Naive thymus-derived CD4-positive, alpha-beta T cell (primary cell): ENCODE measurements around the gene PRKACA. TPM values are rescaled to one million over a fixed set of nuclear protein-coding genes. Genes with fewer than 3 reads are reported as not detected.
A peak's percentile ranks its signal among the peaks of the same experiment; 100 is the strongest.

ENCODE experiments used
- ATAC-seq: fragments of 150-1000 bp; cut with Tn5 transposase; 2 replicates; pipeline ENCODE4 v1.10.0; 2021; ENCODE audit warnings: mild to moderate bottlenecking, moderate library complexity
- CTCF ChIA-PET: fragments of 350-600 bp; sonication (Branson Sonifier 250); formaldehyde crosslinking; loops from one replicate; lab custom pipeline; 2021; ENCODE audit warnings: antibody characterized with exemption; lab: Charles Lee
- POLR2A ChIA-PET: fragments of 350-600 bp; sonication (Branson Sonifier 250); formaldehyde crosslinking; loops from one replicate; lab custom pipeline; 2021; ENCODE audit warnings: antibody characterized with exemption, inconsistent platforms; lab: Charles Lee
- DNase-seq, 9 donors: peaks; one replicate each; pipeline versions ENCODE4 v3.0.0 to v3.0.0-alpha.2; 2020 to 2022; ENCODE audit warnings: mixed read lengths in 1 of 9
- H3K27ac ChIP-seq: one replicate; pipeline ENCODE4 v1.7.0; 2013; ENCODE audit warnings: mild to moderate bottlenecking, low read depth, low read length, moderate library complexity
- H3K27me3 ChIP-seq, 2 donors: one replicate each; pipeline ENCODE4 v1.7.0; 2013; ENCODE audit warnings: low read length in 2 of 2, mild to moderate bottlenecking in 2 of 2, moderate library complexity in 2 of 2; ENCODE audit not compliant: control insufficient read depth in 2 of 2, insufficient read depth in 2 of 2
- H3K36me3 ChIP-seq, 3 experiments: 1 replicate in 2 of 3; 2 replicates in 1 of 3; pipeline ENCODE4 v1.7.0; 2013; ENCODE audit warnings: low read length in 3 of 3, mild to moderate bottlenecking in 3 of 3, moderate library complexity in 1 of 3; ENCODE audit not compliant: insufficient read depth in 3 of 3, control insufficient read depth in 2 of 3
- H3K4me1 ChIP-seq, 2 donors: one replicate each; pipeline ENCODE4 v1.7.0; 2013; ENCODE audit warnings: low read length in 2 of 2, mild to moderate bottlenecking in 2 of 2, moderate library complexity in 1 of 2; ENCODE audit not compliant: control insufficient read depth in 2 of 2, insufficient read depth in 2 of 2
- H3K4me3 ChIP-seq: 2 replicates; pipeline ENCODE4 v1.7.0; 2013; ENCODE audit warnings: mild to moderate bottlenecking, low read length
- H3K9me3 ChIP-seq, 3 experiments: 1 replicate in 2 of 3; 2 replicates in 1 of 3; pipeline ENCODE4 v1.7.0; 2013; ENCODE audit warnings: low read length in 3 of 3; ENCODE audit not compliant: control insufficient read depth in 2 of 3
- H3K27ac Mint-ChIP-seq, 9 donors: one replicate each; pipeline ENCODE4 v1.8.0; 2020 to 2022; ENCODE audit warnings: mixed read lengths in 9 of 9, mild to moderate bottlenecking in 8 of 9, moderate library complexity in 5 of 9, inconsistent platforms in 2 of 9
- H3K27me3 Mint-ChIP-seq, 5 donors: one replicate each; pipeline ENCODE4 v1.8.0; 2021 to 2022; ENCODE audit warnings: mixed read lengths in 5 of 5, mild to moderate bottlenecking in 1 of 5
- H3K36me3 Mint-ChIP-seq, 5 donors: one replicate each; pipeline ENCODE4 v1.8.0; 2020 to 2022; ENCODE audit warnings: mixed read lengths in 5 of 5, mild to moderate bottlenecking in 3 of 5, inconsistent platforms in 1 of 5
- H3K4me1 Mint-ChIP-seq, 7 donors: one replicate each; pipeline ENCODE4 v1.8.0; 2020 to 2022; ENCODE audit warnings: mixed read lengths in 7 of 7, mild to moderate bottlenecking in 3 of 7, inconsistent platforms in 1 of 7
- H3K4me3 Mint-ChIP-seq, 10 donors: one replicate each; pipeline ENCODE4 v1.8.0; 2020 to 2022; ENCODE audit warnings: mild to moderate bottlenecking in 10 of 10, mixed read lengths in 10 of 10, moderate library complexity in 6 of 10, inconsistent platforms in 2 of 10
- H3K9me3 Mint-ChIP-seq, 11 donors: one replicate each; pipeline ENCODE4 v1.8.0; 2020 to 2022; ENCODE audit warnings: mixed read lengths in 11 of 11, mild to moderate bottlenecking in 4 of 11, inconsistent platforms in 1 of 11, moderate library complexity in 1 of 11
- intact Hi-C, 2 donors: fragments of 100-400 bp; cut with micrococcal nuclease; formaldehyde crosslinking; loops; one replicate each; pipeline ENCODE4 v1.15.1; 2023
- polyA plus RNA-seq, 2 donors: library from polyadenylated mRNA; unstranded; fragments of 300-500 nt; fragmentation: Illumina TruSeq; gene quantifications; one replicate each; pipeline ENCODE4 v1.2.3, GENCODE V29; 2021
- total RNA-seq, 6 experiments: library from RNA in 5 of 6; stranded (reverse) in 5 of 6; gene quantifications; 1 replicate in 5 of 6; 2 replicates in 1 of 6; pipeline ENCODE4 v1.2.3 and lab custom pipeline; 2021 to 2026

PRKACA gene
- total and polyA plus RNA-seq, 7 experiments from 2014 or later, result 1.9 to 101 (median 48.4) TPM

DNA sequence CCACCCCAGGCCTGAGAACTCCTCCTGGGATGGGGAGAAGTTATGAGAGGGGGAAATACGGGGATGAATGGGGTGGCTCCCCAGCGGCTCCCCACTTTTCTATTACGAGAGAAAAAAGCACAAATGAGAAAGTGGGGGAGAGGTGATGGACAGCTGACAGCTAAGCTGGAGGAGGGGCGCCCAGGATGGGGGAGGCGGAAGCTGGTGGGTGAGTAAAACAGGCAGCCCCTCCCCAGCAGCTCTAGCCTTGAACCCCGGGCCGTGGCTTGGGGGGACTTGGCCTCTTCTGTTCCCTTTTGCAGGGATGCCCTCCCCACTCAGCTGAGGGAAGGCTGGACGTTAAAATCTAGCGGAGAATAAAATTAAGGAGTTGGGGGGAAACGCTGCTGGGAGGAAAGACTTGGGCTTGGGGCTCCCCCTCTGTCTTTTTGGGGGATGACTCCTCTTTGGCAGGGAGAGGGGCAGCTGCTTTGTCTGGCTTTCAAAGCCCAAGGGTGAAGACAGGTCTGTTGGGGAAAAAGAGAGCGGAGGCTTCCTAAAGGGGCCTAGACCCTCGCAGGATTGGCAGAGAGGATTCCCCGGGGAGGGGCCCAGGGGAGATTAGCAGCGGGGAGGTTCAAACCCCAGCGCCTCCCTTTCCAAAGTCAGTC, 25.6 kb downstream of the PRKACA start:
- intact Hi-C loops, result loop anchor here (1.0 to 2.0 kb wide), 7 partner anchors 11 to 481 kb away; partner anchors contain the start of genes PRKACA (in 2 of the 2), ASF1B (in 1 of the 2), MISP3 (in 1 of the 2) and NDUFB7 (in 1 of the 2)
- Mint-ChIP-seq H3K27ac (peak overlapping the region; percentile 89 to 100 (median 98)), H3K4me1 (peaks cover 13 to 21% (median 18%) of the 10 kb centered on the region in 7 donors), H3K27me3 (no peaks in the 10 kb centered on the region), H3K9me3 (peaks cover 0 to 13% (median 3%) of the 10 kb centered on the region in 11 donors), H3K4me3 (peak overlapping the region; percentile 81 to 100 (median 98)), H3K36me3 (peaks cover 7 to 31% (median 10%) of the 10 kb centered on the region in 5 donors)
- Histone ChIP-seq H3K4me3 (peak overlapping the region; percentile 99), H3K27me3 (no peaks in the 10 kb centered on the region), H3K36me3 (peaks cover 0 to 22% (median 0%) of the 10 kb centered on the region in 3 experiments), H3K9me3 (peaks cover 0 to 8% (median 0%) of the 10 kb centered on the region in 3 experiments), H3K27ac (peak overlapping the region; percentile 89), H3K4me1 (peaks cover 8 to 10% of the 10 kb centered on the region in 2 donors)
- ChIA-PET POLR2A (interaction anchor here (0.8 to 2.0 kb wide), 13 partner anchors 10 to 211 kb away, joined by 3 to 11 read pairs (median 4); partner anchors contain the start of genes ASF1B, IL27RA and PRKACA), CTCF (interaction anchor here (0.5 to 1.4 kb wide), 5 partner anchors 24 to 231 kb away, joined by 3 to 7 read pairs (median 3); partner anchors contain the start of gene ASF1B)
- ATAC-seq (peak; percentile 4), DNase-seq (peak in 1 of 9 donors; percentile 62)

DNA sequence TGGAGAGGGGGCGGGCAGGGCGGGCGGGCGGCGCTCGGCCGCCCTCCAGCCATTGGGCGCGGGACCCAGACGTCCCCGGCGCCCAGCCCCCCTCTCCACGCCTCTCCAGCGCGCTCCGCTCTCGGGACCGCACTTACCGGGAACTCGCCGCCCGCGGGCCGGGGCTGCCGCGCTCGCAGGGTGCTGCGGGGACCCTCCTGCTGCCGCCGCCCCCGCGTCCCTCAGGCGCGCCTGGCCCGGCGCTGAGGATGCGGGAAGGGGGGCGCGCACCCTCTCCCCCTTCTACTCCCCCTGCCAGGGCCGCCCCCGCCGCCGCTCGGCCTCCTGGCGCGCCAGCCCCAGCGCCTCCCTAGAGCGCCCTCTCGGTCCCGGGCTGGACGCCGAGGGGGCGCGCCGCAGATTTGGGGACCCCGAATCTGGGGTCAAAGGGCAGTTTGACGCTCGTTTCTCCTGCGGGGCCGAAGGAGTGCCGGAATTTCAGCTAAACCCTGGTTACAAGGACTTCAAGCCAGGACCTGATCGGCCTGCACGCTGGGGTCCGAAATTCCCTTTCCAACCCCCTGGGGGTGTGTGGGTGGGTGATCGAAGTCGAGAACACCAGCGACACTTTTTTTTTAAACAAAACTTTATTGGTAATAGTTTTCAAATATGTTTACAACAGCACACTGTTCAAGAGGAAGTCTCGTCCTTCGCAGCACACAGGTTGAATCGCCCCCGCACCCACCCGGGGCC, 26.3 kb downstream of the PRKACA start:
- ChIA-PET CTCF (interaction anchor here (0.5 to 1.4 kb wide), 5 partner anchors 25 to 230 kb away, joined by 3 to 7 read pairs (median 3); partner anchors contain the start of gene ASF1B), POLR2A (interaction anchor here (0.8 to 2.0 kb wide), 13 partner anchors 9 to 210 kb away, joined by 3 to 11 read pairs (median 4); partner anchors contain the start of genes ASF1B, IL27RA and PRKACA)
- H3K27ac ChIP-seq, result peak overlapping the region; percentile 89
- H3K4me3 ChIP-seq, result peak overlapping the region; percentile 99
- H3K27me3 Mint-ChIP-seq, result no peaks in the 10 kb centered on the region
- H3K9me3 Mint-ChIP-seq, result peaks cover 0 to 13% (median 3%) of the 10 kb centered on the region in 11 donors
- peak overlapping the region; percentile 89 to 100 (median 98) for H3K27ac Mint-ChIP-seq
- H3K4me1 ChIP-seq, result peaks cover 8 to 10% of the 10 kb centered on the region in 2 donors
- H3K9me3 ChIP-seq, result peaks cover 0 to 8% (median 0%) of the 10 kb centered on the region in 3 experiments
- H3K27me3 ChIP-seq, result no peaks in the 10 kb centered on the region
- peaks cover 13 to 21% (median 18%) of the 10 kb centered on the region in 7 donors for H3K4me1 Mint-ChIP-seq
- H3K4me3 Mint-ChIP-seq, result peak overlapping the region; percentile 81 to 100 (median 98)
- H3K36me3 Mint-ChIP-seq, result peaks cover 4 to 28% (median 7%) of the 10 kb centered on the region in 5 donors
- ATAC-seq, result peak; percentile 71
- peaks cover 0 to 16% (median 0%) of the 10 kb centered on the region in 3 experiments for H3K36me3 ChIP-seq
- DNase-seq, result peak; percentile 56 to 89 (median 84)
- intact Hi-C loops, result loop anchor here (1.0 to 2.0 kb wide), 7 partner anchors 10 to 482 kb away; partner anchors contain the start of genes PRKACA (in 2 of the 2), ASF1B (in 1 of the 2), MISP3 (in 1 of the 2) and NDUFB7 (in 1 of the 2)

DNA sequence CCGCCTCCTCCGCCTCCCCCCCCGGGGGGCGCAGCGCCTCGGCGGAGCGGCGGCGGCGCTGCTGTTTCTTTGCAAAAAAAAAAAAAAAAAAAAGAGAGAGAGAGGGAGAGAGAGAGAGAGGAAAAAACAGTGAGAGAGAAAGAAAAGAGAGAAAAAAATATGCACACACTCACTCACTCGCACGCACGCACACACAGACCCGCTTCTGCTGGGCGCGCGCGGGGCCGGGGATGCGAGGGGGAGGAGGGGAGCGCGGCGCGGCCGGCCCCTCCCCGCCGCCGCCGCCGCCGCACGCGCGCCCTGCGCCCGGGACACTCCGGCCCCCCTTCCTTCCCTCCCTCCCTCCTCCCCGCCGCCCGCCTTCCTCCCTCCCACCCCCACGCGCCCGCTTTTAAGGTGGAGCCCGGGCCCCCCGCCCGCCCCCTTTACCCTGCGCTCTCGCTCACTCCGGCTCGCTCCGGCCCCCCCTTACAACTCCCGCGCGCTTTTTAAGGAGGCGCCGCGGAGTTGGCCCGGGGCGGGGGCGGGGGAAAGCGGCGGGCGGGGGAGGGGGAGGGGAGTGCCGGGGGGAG, 27.0 kb downstream of the PRKACA start, which contains the start of gene SAMD1:
TSS of gene SAMD1 (minus strand) at position 243 of the 572 bp plus-strand sequence.
- Histone ChIP-seq H3K27me3 (no peaks in the 10 kb centered on the region), H3K9me3 (peaks cover 0 to 8% (median 0%) of the 10 kb centered on the region in 3 experiments), H3K36me3 (peaks cover 0 to 14% (median 0%) of the 10 kb centered on the region in 3 experiments), H3K4me1 (peaks cover 8 to 10% of the 10 kb centered on the region in 2 donors), H3K4me3 (peak within 1 kb of the TSS; percentile 99), H3K27ac (peak within 1 kb of the TSS; percentile 89)
- Mint-ChIP-seq H3K4me1 (peaks cover 13 to 21% (median 18%) of the 10 kb centered on the region in 7 donors), H3K36me3 (peaks cover 4 to 28% (median 7%) of the 10 kb centered on the region in 5 donors), H3K27ac (peak within 1 kb of the TSS; percentile 89 to 100 (median 98)), H3K9me3 (peaks cover 0 to 13% (median 3%) of the 10 kb centered on the region in 11 donors), H3K27me3 (no peaks in the 10 kb centered on the region), H3K4me3 (peak within 1 kb of the TSS; percentile 81 to 100 (median 98))
- POLR2A ChIA-PET, result interaction anchor here (1.0 to 2.1 kb wide), 9 partner anchors 9 to 209 kb away, joined by 4 to 11 read pairs (median 5); partner anchors contain the start of genes ASF1B, IL27RA and PRKACA
- ATAC-seq (peak; percentile 78), DNase-seq (peak; percentile 60 to 88 (median 79))
- intact Hi-C loops, result loop anchor here (1.0 to 2.0 kb wide), 9 partner anchors 9 to 482 kb away; partner anchors contain the start of genes ASF1B (in 2 of the 2), PRKACA (in 2 of the 2), DCAF15 (in 1 of the 2) and MISP3 (in 1 of the 2)
- CTCF ChIA-PET, result interaction anchor here (1.0 to 1.4 kb wide), 2 partner anchors 9 to 46 kb away, joined by 6 to 7 read pairs; partner anchors contain the start of gene ASF1B

DNA sequence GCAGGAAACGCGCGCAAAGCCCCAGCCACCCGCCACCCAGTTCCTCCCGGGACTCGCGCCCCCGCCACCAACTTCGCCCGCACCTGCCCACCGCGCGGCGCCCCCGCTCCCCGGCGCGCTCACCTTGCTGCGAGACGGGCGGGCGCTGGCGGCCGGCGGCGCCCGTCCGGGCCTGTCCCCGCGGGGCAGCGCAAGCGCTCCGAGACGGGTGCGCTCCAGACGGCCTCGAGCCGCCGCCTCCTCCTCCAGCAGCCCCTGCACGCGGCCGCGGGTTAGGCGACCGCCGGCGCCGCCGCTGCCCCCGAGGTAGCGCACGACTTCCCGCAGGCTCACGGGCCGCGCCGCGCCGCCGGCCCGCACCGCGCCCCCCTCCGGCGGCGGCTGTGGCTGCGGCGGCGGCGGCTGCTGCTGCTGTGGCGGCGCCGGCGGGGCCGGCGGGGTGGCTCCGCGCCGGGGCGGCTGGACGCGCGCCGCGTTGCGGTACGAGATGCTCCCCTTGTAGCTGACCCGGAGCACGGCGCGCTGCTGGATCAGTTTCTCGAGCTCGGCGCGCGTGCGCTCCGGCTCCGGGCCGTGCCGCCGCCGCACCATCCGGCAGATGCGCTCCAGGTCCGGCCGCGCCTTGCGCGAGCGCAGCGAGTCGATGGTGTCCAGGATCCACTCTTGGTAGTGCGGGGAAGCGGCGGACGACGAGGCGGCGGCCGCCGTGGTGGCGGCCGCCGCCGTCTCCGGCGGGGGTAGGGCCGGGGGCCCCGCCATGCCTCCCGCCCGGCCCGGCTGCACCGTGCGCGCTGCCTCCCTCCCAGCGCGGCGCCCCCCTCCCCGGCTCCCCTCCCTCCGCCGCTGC, 27.7 kb downstream of the PRKACA start:
- peak; percentile 17 for ATAC-seq
- Mint-ChIP-seq H3K27ac (peak overlapping the region; percentile 44 to 95 (median 86)), H3K4me1 (peaks cover 13 to 21% (median 18%) of the 10 kb centered on the region in 7 donors), H3K4me3 (peak overlapping the region; percentile 71 to 97 (median 82)), H3K9me3 (peaks cover 0 to 13% (median 3%) of the 10 kb centered on the region in 11 donors), H3K27me3 (no peaks in the 10 kb centered on the region), H3K36me3 (peaks cover 4 to 28% (median 7%) of the 10 kb centered on the region in 5 donors)
- ChIA-PET POLR2A (interaction anchor here (0.6 to 2.1 kb wide), 7 partner anchors 8 to 319 kb away, joined by 3 to 9 read pairs (median 4); partner anchors contain the start of genes ASF1B, IL27RA and PRKACA), CTCF (interaction anchor here (1.0 kb wide), 1 partner anchor 8 kb away, joined by 6 read pairs; no protein-coding TSS in a partner anchor)
- Histone ChIP-seq H3K36me3 (peaks cover 0 to 14% (median 0%) of the 10 kb centered on the region in 3 experiments), H3K9me3 (peaks cover 0 to 8% (median 0%) of the 10 kb centered on the region in 3 experiments), H3K27me3 (no peaks in the 10 kb centered on the region), H3K27ac (peak overlapping the region; percentile 60), H3K4me1 (peaks cover 8 to 10% of the 10 kb centered on the region in 2 donors), H3K4me3 (no peak overlapping the region)
- intact Hi-C loops, result loop anchor here (1.0 to 10.0 kb wide), 8 partner anchors 9 to 483 kb away; partner anchors contain the start of genes ASF1B (in 1 of the 2), C19orf53 (in 1 of the 2), DCAF15 (in 1 of the 2) and MISP3 (in 1 of the 2)
- peak in 8 of 9 donors; percentile 27 to 58 (median 38) for DNase-seq

DNA sequence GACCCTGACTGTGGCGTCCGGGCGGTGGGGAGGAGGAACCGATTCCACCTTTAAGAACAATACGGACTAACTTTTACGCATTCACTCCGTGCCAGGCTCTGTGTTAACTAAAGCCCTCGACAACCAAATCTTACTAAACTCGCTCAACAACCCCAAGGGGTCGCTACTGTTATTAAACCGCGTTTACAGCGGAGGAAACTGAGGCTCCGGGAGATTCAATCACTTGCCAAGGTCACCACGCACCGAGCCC, 28.2 kb downstream of the PRKACA start:
- DNase-seq, result peak in 3 of 9 donors; percentile 31 to 41 (median 41)
- H3K4me1 Mint-ChIP-seq, result peaks cover 11 to 17% (median 14%) of the 10 kb centered on the region in 7 donors
- peaks cover 0 to 13% (median 3%) of the 10 kb centered on the region in 11 donors for H3K9me3 Mint-ChIP-seq
- peak overlapping the region; percentile 44 to 95 (median 82) for H3K27ac Mint-ChIP-seq
- H3K9me3 ChIP-seq, result peaks cover 0 to 8% (median 0%) of the 10 kb centered on the region in 3 experiments
- H3K4me3 ChIP-seq, result no peak overlapping the region
- ChIA-PET POLR2A (interaction anchor here (0.6 to 2.1 kb wide), 4 partner anchors 14 to 319 kb away, joined by 3 to 9 read pairs (median 4); partner anchors contain the start of genes ASF1B and IL27RA), CTCF (no interaction called here)
- H3K36me3 Mint-ChIP-seq, result peaks cover 4 to 23% (median 7%) of the 10 kb centered on the region in 5 donors
- no peak for ATAC-seq
- no peak overlapping the region for H3K27ac ChIP-seq
- H3K27me3 ChIP-seq, result no peaks in the 10 kb centered on the region
- H3K27me3 Mint-ChIP-seq, result no peaks in the 10 kb centered on the region
- intact Hi-C loops, result loop anchor here in 1 of 2 donors (10.0 kb wide), 1 partner anchor 315 kb away; the partner anchor contains the start of gene C19orf53
- peaks cover 0 to 14% (median 0%) of the 10 kb centered on the region in 3 experiments for H3K36me3 ChIP-seq
- H3K4me1 ChIP-seq, result peaks cover 8 to 10% of the 10 kb centered on the region in 2 donors
- H3K4me3 Mint-ChIP-seq, result peak overlapping the region; percentile 64 to 97 (median 82)
